Stimulated activated naive B cell treated with anti-CD40 and anti-IgM and Interleukin-4, amounts not matched to agents 10 μg/mL and 1 μg/mL and 100 μg/mL, for 72 hours (primary cell): Measurements from ENCODE around the gene KIF12.
"Not testable (repeated sequence)": the region's sequence is repeated elsewhere in the genome, so short reads cannot be mapped to it uniquely, and the experiment has no call there.

ENCODE experiments used
- ATAC-seq, 2 donors: fragments of 150-1000 bp; cut with Tn5 transposase; replicated peaks; 2 replicates each; pipeline ENCODE4 v1.10.0; 2021; ENCODE audit warnings: moderate library complexity in 1 of 2
- DNase-seq: peaks from one replicate; pipeline ENCODE4 v3.0.0; 2021
- H3K27ac Mint-ChIP-seq: one replicate; pipeline ENCODE4 v1.8.0; 2022; ENCODE audit warnings: mild to moderate bottlenecking, mixed read lengths
- H3K27me3 Mint-ChIP-seq, 2 donors: one replicate each; pipeline ENCODE4 v1.8.0; 2022; ENCODE audit warnings: mixed read lengths in 2 of 2
- H3K36me3 Mint-ChIP-seq, 2 donors: one replicate each; pipeline ENCODE4 v1.8.0; 2022; ENCODE audit warnings: mixed read lengths in 2 of 2, mild to moderate bottlenecking in 1 of 2
- H3K4me1 Mint-ChIP-seq, 2 donors: one replicate each; pipeline ENCODE4 v1.8.0; 2022; ENCODE audit warnings: mixed read lengths in 2 of 2, mild to moderate bottlenecking in 1 of 2
- H3K4me3 Mint-ChIP-seq, 2 donors: one replicate each; pipeline ENCODE4 v1.8.0; 2022; ENCODE audit warnings: mild to moderate bottlenecking in 2 of 2, mixed read lengths in 2 of 2, moderate library complexity in 1 of 2
- H3K9me3 Mint-ChIP-seq, 2 donors: one replicate each; pipeline ENCODE4 v1.8.0; 2022; ENCODE audit warnings: mixed read lengths in 2 of 2, mild to moderate bottlenecking in 1 of 2

KIF12 gene

DNA sequence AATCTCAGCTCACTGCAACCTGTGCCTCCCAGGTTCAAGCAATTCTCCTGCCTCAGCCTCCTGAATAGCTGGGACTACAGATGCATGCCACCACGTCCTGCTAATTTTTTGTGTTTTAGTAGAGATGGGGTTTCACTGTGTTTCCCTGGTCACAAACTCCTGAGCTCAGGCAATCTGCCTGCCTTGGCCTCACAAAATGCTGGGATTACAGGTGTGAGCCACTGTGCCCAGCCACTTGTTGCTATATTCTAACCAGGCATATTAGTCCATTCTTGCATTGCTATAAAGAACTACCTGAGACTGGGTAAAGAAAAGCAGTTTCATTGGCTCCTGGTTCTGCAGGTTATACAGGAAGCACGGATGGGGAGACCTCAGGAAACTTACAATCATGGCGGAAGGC, 29.7 kb upstream of the KIF12 start:
- not testable (repeated sequence) for H3K36me3 Mint-ChIP-seq

GRCh38 chr9:114126247-114127060, 27.4 kb upstream of the KIF12 start:
- H3K36me3 Mint-ChIP-seq, result no peaks in the 10 kb centered on the region
- H3K9me3 Mint-ChIP-seq, result peaks cover 4 to 7% of the 10 kb centered on the region in 2 donors
- DNase-seq (no peak), ATAC-seq (no peak)
- H3K27me3 Mint-ChIP-seq, result peaks cover 14 to 33% of the 10 kb centered on the region in 2 donors
- no peak overlapping the region for H3K27ac Mint-ChIP-seq
- H3K4me1 Mint-ChIP-seq, result no peaks in the 10 kb centered on the region
- no peak overlapping the region for H3K4me3 Mint-ChIP-seq

More for the DNA sequence above, 29.7 kb upstream of the KIF12 start:
- not testable (repeated sequence) for H3K4me3 Mint-ChIP-seq, H3K9me3 Mint-ChIP-seq, DNase-seq, H3K27ac Mint-ChIP-seq, ATAC-seq, H3K4me1 Mint-ChIP-seq
- peaks cover 14 to 37% of the 10 kb centered on the region in 2 donors for H3K27me3 Mint-ChIP-seq

DNA sequence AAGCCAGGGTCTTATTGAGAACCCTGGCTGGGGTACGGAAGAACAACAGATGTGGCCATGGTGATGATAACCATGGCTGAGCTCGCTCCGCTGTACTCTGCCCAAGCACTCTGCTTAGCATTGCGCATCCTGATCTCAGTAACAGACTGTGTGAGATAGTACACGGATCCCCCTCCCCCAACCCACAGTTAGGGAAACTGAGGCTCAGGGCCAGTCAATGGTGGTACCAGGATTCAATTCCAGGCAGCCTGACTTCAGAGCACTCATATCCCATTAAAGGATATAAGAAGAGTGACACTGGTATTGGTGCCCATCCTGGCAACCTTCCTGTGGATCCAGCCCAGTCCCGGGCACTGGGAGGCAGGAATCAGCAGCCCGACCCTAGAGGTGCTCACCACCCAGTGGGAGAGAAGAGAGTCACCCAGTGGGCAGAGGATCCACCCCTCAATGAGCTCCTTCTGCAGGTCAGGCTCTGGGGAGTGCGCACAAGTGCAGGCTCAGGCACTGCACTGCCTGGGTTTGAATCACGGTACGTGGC, 26.5 kb upstream of the KIF12 start:
- no peak overlapping the region for H3K27ac Mint-ChIP-seq
- no peak for DNase-seq

GRCh38 chr9:114124666-114125475, 25.8 kb upstream of the KIF12 start:
- Mint-ChIP-seq H3K9me3 (peaks cover 4 to 10% of the 10 kb centered on the region in 2 donors), H3K4me3 (no peak overlapping the region), H3K36me3 (no peaks in the 10 kb centered on the region), H3K27ac (no peak overlapping the region), H3K27me3 (peaks cover 20 to 30% of the 10 kb centered on the region in 2 donors), H3K4me1 (no peaks in the 10 kb centered on the region)
- no peak for ATAC-seq
- no peak for DNase-seq

More for the DNA sequence above, 26.5 kb upstream of the KIF12 start:
- Mint-ChIP-seq H3K36me3 (no peaks in the 10 kb centered on the region), H3K9me3 (peaks cover 4 to 9% of the 10 kb centered on the region in 2 donors), H3K27me3 (peaks cover 18 to 32% of the 10 kb centered on the region in 2 donors), H3K4me3 (no peak overlapping the region), H3K4me1 (no peaks in the 10 kb centered on the region)
- ATAC-seq, result no peak

- no peaks in the 10 kb centered on the region for H3K4me1 Mint-ChIP-seq
- H3K4me3 Mint-ChIP-seq, result no peak overlapping the region
- H3K9me3 Mint-ChIP-seq, result peaks cover 4 to 10% of the 10 kb centered on the region in 2 donors
- DNase-seq, result no peak
- ATAC-seq, result no peak
- H3K36me3 Mint-ChIP-seq, result no peaks in the 10 kb centered on the region
- H3K27me3 Mint-ChIP-seq, result peaks cover 20 to 27% of the 10 kb centered on the region in 2 donors
- no peak overlapping the region for H3K27ac Mint-ChIP-seq
Measured at GRCh38 chr9:114124138-114124537, 25.0 kb upstream of the KIF12 start.

GRCh38 chr9:114123031-114123977, 24.2 kb upstream of the KIF12 start:
- H3K9me3 Mint-ChIP-seq, result peaks cover 4 to 10% of the 10 kb centered on the region in 2 donors
- DNase-seq, result no peak

GRCh38 chr9:114122136-114123027, 23.3 kb upstream of the KIF12 start:
- H3K27me3 Mint-ChIP-seq, result peaks cover 26 to 28% of the 10 kb centered on the region in 2 donors
- DNase-seq, result no peak
- no peak overlapping the region for H3K4me3 Mint-ChIP-seq
- H3K4me1 Mint-ChIP-seq, result no peaks in the 10 kb centered on the region
- no peak overlapping the region for H3K27ac Mint-ChIP-seq
- H3K9me3 Mint-ChIP-seq, result peaks cover 3 to 6% of the 10 kb centered on the region in 2 donors
- no peak for ATAC-seq
- H3K36me3 Mint-ChIP-seq, result no peaks in the 10 kb centered on the region

More at GRCh38 chr9:114123031-114123977, 24.2 kb upstream of the KIF12 start:
- Mint-ChIP-seq H3K4me3 (no peak overlapping the region), H3K4me1 (no peaks in the 10 kb centered on the region), H3K27ac (no peak overlapping the region), H3K36me3 (no peaks in the 10 kb centered on the region), H3K27me3 (peaks cover 25 to 26% of the 10 kb centered on the region in 2 donors)
- ATAC-seq, result no peak

- no peaks in the 10 kb centered on the region for H3K4me1 Mint-ChIP-seq
- H3K36me3 Mint-ChIP-seq, result no peaks in the 10 kb centered on the region
Measured at GRCh38 chr9:114121227-114122135, 22.4 kb upstream of the KIF12 start.

DNA sequence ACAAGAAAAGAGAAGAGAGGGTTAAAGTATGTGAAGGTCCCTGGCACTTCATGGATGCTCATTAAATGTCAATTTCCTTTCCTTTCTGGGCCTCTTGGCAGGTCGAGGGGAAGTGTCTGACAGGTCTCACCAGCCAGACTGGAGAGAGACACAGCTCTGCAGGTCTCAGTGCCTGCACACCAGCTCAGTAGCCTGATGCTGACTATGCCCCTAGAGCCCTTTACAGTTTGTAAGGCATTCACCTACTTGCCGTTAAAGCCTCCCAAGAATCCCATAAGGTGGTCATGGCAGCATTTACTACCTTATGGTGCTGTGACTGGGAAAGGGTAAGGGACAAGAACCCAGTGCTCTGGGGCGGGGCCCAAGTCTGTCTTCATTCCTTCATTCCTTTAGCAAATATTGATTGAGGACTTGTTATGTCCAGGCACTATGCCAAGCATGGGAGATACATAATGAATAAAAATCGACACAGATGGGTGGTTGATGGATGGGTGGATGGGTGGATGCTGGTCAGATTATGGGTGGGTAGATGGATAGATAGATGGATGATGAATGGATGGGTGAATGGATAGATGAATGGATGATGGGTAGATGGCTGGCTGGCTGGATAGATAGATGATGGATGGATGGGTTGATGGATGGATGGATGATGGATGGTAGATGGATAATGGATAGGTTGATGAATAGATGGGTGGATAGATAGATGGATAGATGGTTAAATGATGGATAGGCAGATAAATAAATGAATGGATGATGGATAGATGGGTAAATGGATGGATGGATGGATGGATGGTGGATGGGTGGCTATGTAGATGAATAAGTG, 21.3 kb upstream of the KIF12 start:
- Mint-ChIP-seq H3K27ac (no peak overlapping the region), H3K4me1 (no peaks in the 10 kb centered on the region), H3K9me3 (peaks cover 0 to 3% of the 10 kb centered on the region in 2 donors), H3K4me3 (no peak overlapping the region), H3K36me3 (no peaks in the 10 kb centered on the region), H3K27me3 (peaks cover 28 to 30% of the 10 kb centered on the region in 2 donors)
- ATAC-seq (no peak), DNase-seq (no peak)

More at GRCh38 chr9:114121227-114122135, 22.4 kb upstream of the KIF12 start:
- ATAC-seq, result no peak
- no peak overlapping the region for H3K4me3 Mint-ChIP-seq
- no peak overlapping the region for H3K27ac Mint-ChIP-seq
- H3K27me3 Mint-ChIP-seq, result peaks cover 28 to 30% of the 10 kb centered on the region in 2 donors
- peaks cover 0 to 3% of the 10 kb centered on the region in 2 donors for H3K9me3 Mint-ChIP-seq
- DNase-seq, result no peak

DNA sequence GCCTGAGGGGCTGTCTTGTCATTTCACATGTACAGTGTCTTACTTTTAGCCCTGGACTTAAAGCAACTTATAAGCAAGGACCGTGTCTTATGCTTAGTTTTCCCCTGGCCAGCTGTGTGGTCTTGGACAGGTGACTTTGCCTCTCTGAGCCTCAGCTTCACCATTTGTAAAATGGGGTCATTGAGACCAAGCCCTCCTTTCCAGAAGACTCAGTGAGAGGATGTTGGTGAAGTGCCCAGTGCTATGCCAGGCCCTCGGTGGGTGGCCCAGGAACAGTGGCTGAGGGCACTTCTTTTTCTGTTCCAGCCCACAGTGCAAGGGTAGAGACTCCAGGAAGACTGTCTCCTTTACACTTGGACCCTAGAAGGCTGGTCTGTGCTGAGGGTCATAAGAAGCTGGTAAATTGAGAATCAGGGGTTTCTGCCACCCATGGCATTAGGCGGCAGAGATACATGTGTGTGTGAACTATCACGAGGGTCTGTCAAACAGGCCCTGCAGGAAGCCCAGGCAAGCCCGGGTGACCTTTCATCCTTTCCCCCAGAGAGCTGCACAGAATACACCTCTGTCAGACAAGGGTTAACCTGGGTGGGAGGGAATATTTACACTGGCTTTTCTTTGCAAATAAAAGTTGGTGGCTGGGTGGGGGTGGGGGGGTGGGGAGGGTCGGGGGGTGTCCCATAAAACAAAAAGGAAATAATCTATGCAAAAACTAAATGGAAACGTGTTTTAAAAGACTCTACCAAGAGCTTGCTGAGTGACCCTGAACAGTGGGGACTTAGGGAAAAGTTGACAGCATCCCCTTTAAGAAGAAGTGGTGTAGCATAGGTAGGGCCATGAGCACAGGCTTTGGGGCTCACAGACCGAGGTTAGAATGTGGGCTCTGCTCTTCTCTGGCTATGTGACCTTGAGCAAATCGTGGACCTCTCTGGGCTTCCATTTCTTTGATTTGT, 20.4 kb upstream of the KIF12 start:
- Mint-ChIP-seq H3K27me3 (peaks cover 28 to 34% of the 10 kb centered on the region in 2 donors), H3K9me3 (peaks cover 0 to 3% of the 10 kb centered on the region in 2 donors), H3K36me3 (no peaks in the 10 kb centered on the region), H3K27ac (no peak overlapping the region), H3K4me3 (no peak overlapping the region), H3K4me1 (no peaks in the 10 kb centered on the region)
- no peak for DNase-seq
- ATAC-seq, result no peak
